ENCODE measurements around the gene PTPA.

Gene PTPA

DNA sequence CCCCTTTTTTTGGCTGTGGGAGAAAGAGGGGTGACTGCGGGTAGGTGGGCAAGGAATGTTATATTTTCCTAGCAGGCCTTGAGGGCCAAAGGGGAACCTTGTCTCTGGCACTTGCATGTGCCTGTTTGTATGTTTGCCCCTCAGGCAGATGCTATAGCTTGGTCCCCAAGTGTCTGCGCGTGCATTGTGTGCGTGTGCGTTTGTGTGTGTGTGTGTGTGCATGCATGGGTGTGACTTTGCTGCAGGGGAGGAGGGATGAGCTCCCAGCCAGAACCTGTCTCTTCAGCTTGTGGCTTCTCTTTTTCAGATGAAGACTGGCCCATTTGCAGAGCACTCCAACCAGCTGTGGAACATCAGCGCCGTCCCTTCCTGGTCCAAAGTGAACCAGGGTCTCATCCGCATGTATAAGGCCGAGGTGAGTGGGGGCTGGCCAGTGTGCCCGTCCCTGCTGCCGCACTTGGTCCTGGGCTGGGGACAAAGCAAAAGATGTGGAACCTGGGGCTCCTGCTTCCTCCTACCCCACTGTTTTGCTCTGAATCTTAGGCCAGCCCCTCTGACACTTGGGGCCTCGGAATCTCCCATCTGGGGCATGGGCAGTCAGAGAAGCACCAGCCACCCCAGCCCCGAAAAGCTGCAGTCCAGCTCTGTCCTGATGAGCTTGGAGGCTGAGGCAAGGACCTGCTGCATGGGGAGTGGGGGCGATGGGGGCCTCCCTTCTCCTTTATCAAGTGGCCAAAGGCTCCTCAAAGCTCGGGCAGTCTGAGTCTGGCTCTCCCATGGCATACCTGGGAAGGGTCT lies 31.1 kb downstream of the PTPA start:
- TF ChIP-seq, protein P1, sequence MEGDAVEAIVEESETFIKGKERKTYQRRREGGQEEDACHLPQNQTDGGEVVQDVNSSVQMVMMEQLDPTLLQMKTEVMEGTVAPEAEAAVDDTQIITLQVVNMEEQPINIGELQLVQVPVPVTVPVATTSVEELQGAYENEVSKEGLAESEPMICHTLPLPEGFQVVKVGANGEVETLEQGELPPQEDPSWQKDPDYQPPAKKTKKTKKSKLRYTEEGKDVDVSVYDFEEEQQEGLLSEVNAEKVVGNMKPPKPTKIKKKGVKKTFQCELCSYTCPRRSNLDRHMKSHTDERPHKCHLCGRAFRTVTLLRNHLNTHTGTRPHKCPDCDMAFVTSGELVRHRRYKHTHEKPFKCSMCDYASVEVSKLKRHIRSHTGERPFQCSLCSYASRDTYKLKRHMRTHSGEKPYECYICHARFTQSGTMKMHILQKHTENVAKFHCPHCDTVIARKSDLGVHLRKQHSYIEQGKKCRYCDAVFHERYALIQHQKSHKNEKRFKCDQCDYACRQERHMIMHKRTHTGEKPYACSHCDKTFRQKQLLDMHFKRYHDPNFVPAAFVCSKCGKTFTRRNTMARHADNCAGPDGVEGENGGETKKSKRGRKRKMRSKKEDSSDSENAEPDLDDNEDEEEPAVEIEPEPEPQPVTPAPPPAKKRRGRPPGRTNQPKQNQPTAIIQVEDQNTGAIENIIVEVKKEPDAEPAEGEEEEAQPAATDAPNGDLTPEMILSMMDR (IDR thresholded peaks at IDR 0.05; ENCODE audit: low read depth, low read length, missing control alignments): no peak
- no peak for DNase-seq
- Histone ChIP-seq H3K27me3 (replicated peaks) (no peaks in the 10 kb centered on the region), H3K27ac (peak overlapping the region; percentile 100), H3K4me3 (ENCODE audit: low read depth, low read length) (peak overlapping the region; percentile 15), H3K36me3 (replicated peaks) (peaks cover 15% of the 10 kb centered on the region)
- in situ Hi-C loops (cut with HindIII; ENCODE audit: low pct_ligation_motif_present, low sequenced_read_pairs): no loop called here

DNA sequence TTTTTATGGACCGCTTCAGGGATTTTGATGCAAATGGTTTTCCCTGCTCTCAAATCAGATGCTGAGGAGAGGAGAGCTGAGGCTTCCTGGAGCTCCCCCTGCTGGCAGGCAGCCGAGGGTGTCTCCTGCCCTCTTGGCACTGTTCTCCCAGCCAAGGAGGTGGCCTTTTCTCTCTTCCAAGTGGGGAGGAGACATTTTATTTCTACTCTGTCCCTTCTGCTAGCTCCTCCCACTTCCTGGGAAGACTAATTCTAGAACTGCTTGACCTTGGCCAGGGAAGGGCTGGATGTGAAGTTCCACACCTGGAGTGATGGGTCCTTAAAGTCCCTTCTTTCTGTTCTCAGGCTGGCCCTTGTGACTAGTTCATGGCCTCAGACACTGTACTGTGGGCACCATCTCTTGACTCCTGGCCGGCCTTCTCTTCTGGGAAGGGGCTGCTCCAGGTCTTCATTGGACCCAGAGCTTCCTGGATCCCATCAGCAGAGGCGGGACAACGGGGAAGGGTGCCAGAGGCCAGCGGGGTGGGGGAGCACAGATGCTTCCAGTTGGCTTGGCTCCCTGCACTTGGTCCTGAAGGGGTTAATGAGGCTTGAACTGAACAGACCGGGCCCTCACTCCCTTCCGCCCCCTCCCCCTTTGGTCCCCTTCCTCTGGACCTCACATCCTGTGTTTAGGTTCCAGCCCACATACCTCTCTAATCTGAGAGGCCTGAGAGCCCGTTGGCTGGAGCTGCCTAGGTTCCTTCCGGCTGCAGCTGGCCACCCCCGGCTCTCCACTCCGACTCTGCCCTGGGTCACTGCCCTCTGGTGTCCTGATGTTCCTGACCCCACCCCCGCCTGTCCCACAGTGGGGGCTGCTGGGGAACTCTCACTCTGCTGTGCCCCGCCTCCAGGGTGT lies 32.1 kb downstream of the PTPA start:
- peak overlapping the region; percentile 100 for H3K27ac ChIP-seq
- TF ChIP-seq, protein P1 (IDR thresholded peaks at IDR 0.05; ENCODE audit: low read depth, low read length, missing control alignments): peak; percentile 99
- H3K27me3 ChIP-seq (replicated peaks): no peaks in the 10 kb centered on the region
- in situ Hi-C loops (cut with HindIII; ENCODE audit: low pct_ligation_motif_present, low sequenced_read_pairs): no loop called here
- peak; percentile 93 for DNase-seq
- peaks cover 11% of the 10 kb centered on the region for H3K36me3 ChIP-seq (replicated peaks)
- no peak overlapping the region for H3K4me3 ChIP-seq (ENCODE audit: low read depth, low read length)

GRCh38 chr9:129145316-129145715 lies 34.1 kb downstream of the PTPA start:
- peak overlapping the region; percentile 77 for H3K27ac ChIP-seq
- TF ChIP-seq, protein P1 (IDR thresholded peaks at IDR 0.05; ENCODE audit: low read depth, low read length, missing control alignments): no peak
- in situ Hi-C loops (cut with HindIII; ENCODE audit: low pct_ligation_motif_present, low sequenced_read_pairs): no loop called here
- H3K4me3 ChIP-seq (ENCODE audit: low read depth, low read length): no peak overlapping the region
- no peaks in the 10 kb centered on the region for H3K27me3 ChIP-seq (replicated peaks)
- peaks cover 20% of the 10 kb centered on the region for H3K36me3 ChIP-seq (replicated peaks)
- DNase-seq: no peak

- H3K27ac ChIP-seq: peak overlapping the region; percentile 77
- H3K27me3 ChIP-seq (replicated peaks): no peaks in the 10 kb centered on the region
- H3K36me3 ChIP-seq (replicated peaks): peaks cover 20% of the 10 kb centered on the region
- no peak overlapping the region for H3K4me3 ChIP-seq (ENCODE audit: low read depth, low read length)
- DNase-seq: peak; percentile 80
- in situ Hi-C loops (cut with HindIII; ENCODE audit: low pct_ligation_motif_present, low sequenced_read_pairs): no loop called here
- TF ChIP-seq, protein P1 (IDR thresholded peaks at IDR 0.05; ENCODE audit: low read depth, low read length, missing control alignments): peak; percentile 21
These were observed 34.7 kb downstream of the PTPA start for GRCh38 chr9:129145841-129146292.

DNA sequence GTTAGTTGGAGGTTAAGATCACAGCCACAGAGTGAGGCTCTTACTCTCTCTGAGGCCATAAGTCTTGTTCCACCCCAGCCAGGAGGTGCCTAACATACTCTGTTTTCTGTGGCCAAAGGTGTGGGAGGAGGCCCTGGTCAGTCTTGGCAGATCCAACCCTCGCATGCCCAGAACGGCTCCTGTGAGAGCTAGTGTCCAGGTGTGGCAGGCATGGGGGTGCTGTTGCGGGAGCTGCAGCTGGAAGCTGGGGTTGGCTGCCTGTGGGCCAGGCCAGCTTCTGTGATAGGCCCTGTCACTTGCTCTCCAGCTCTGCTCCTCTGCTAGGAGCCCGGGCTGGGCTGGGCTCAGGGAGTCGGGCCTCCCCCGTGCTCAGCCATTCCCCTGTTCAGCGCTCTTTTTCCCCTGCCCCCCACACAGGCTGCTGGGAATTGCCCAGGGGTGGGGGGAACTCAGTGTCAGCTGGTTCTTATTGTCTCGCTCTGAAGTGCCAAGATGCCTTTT lies 35.3 kb downstream of the PTPA start:
- in situ Hi-C loops (cut with HindIII; ENCODE audit: low pct_ligation_motif_present, low sequenced_read_pairs): no loop called here
- TF ChIP-seq, protein P1 (IDR thresholded peaks at IDR 0.05; ENCODE audit: low read depth, low read length, missing control alignments): no peak
- no peak for DNase-seq
- peak overlapping the region; percentile 77 for H3K27ac ChIP-seq
- no peak overlapping the region for H3K4me3 ChIP-seq (ENCODE audit: low read depth, low read length)
- peaks cover 21% of the 10 kb centered on the region for H3K36me3 ChIP-seq (replicated peaks)
- no peaks in the 10 kb centered on the region for H3K27me3 ChIP-seq (replicated peaks)

All from brain microvascular endothelial cell (primary cell).